Mucosa of rectum (tissue), 2 donors: ENCODE results near the gene MAP4K4.

Source experiments
- H3K27ac ChIP-seq, 2 donors: one replicate each; pipeline ENCODE4 v1.7.0; 2013; ENCODE audit warnings: inconsistent platforms in 2 of 2, low read depth in 2 of 2, low read length in 2 of 2
- H3K27me3 ChIP-seq, 2 donors: one replicate each; pipeline ENCODE4 v1.7.0; 2013; ENCODE audit warnings: low read length in 2 of 2; ENCODE audit not compliant: control insufficient read depth in 2 of 2, insufficient read depth in 2 of 2
- H3K36me3 ChIP-seq, 2 donors: one replicate each; pipeline ENCODE4 v1.7.0; 2013; ENCODE audit warnings: low read length in 2 of 2; ENCODE audit not compliant: control insufficient read depth in 2 of 2, insufficient read depth in 2 of 2
- H3K4me1 ChIP-seq, 2 donors: one replicate each; pipeline ENCODE4 v1.7.0; 2013; ENCODE audit warnings: low read length in 2 of 2, mild to moderate bottlenecking in 1 of 2; ENCODE audit not compliant: control insufficient read depth in 2 of 2, insufficient read depth in 2 of 2
- H3K4me3 ChIP-seq, 2 donors: one replicate each; pipeline ENCODE4 v1.7.0; 2013; ENCODE audit warnings: low read length in 2 of 2
- H3K9ac ChIP-seq, 2 donors: one replicate each; pipeline ENCODE4 v1.7.0; 2013; ENCODE audit warnings: low read length in 2 of 2, low read depth in 1 of 2, mild to moderate bottlenecking in 1 of 2
- H3K9me3 ChIP-seq, 2 donors: one replicate each; pipeline ENCODE4 v1.7.0; 2013; ENCODE audit warnings: low read length in 2 of 2; ENCODE audit not compliant: control insufficient read depth in 2 of 2
- donor health status: healthy.
- donor health status: Normal muscosa, but diverticular disease.

The MAP4K4 gene

DNA sequence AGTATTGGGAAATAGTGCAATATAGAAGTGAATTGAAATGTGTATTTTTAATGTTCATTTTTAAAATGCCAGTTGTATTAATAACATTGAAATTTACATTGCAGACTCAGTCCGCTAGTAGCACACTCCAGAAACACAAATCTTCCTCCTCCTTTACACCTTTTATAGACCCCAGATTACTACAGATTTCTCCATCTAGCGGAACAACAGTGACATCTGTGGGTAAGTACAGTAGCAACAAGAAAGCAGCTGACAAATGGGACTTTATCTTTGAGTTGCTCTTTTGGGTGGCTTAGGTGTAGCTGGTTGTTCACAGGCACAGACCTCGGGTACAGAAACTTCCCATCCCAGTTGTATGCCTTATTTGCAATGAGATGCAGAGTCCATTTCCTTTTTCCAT is 176.0 kb downstream of the MAP4K4 start:
- no peaks in the 10 kb centered on the region for H3K27me3 ChIP-seq
- no peaks in the 10 kb centered on the region for H3K4me1 ChIP-seq
- H3K9me3 ChIP-seq: no peaks in the 10 kb centered on the region
- H3K36me3 ChIP-seq: peaks cover 65 to 70% of the 10 kb centered on the region in 2 donors
- H3K9ac ChIP-seq: no peak overlapping the region
- H3K4me3 ChIP-seq: no peak overlapping the region
- H3K27ac ChIP-seq: no peak overlapping the region

DNA sequence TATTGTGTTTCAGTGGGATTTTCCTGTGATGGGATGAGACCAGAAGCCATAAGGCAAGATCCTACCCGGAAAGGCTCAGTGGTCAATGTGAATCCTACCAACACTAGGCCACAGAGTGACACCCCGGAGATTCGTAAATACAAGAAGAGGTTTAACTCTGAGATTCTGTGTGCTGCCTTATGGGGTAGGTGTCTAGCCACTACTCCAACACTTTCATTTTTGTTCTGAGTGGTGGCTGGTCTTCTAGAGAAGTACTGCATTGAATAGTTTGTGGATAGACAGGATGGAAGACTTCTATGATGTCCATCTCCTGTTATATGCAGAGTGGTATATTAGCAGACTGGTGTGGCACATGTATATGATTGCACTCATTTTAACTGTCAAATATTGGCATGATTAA is 176.6 kb downstream of the MAP4K4 start:
- Histone ChIP-seq H3K9ac (no peak overlapping the region), H3K27me3 (no peaks in the 10 kb centered on the region), H3K4me1 (no peaks in the 10 kb centered on the region), H3K4me3 (no peak overlapping the region), H3K9me3 (no peaks in the 10 kb centered on the region), H3K36me3 (peaks cover 64 to 68% of the 10 kb centered on the region in 2 donors), H3K27ac (no peak overlapping the region)

DNA sequence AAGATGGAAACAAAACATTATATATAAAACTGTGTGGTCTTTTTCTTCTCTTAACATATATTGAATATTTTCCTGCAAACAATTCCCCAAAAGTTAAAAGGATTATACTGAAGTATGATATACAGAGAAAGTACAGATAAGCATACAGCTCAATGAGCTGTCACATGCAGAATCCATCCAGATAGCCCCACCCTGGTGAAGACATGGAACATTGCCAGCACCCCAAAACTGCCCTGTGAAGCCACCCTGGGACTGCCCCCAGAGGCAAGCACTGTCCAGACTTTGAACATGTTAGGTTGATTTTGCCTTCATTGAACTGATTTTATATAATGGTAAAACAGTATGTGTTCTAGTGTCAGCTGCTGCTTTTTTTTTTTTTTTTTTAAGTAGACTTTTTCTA is 182.0 kb downstream of the MAP4K4 start:
- Histone ChIP-seq H3K9ac (no peak overlapping the region), H3K36me3 (peaks cover 26 to 29% of the 10 kb centered on the region in 2 donors), H3K27me3 (no peaks in the 10 kb centered on the region), H3K9me3 (no peaks in the 10 kb centered on the region), H3K4me1 (peaks cover 0 to 9% of the 10 kb centered on the region in 2 donors), H3K4me3 (no peak overlapping the region), H3K27ac (no peak overlapping the region)

DNA sequence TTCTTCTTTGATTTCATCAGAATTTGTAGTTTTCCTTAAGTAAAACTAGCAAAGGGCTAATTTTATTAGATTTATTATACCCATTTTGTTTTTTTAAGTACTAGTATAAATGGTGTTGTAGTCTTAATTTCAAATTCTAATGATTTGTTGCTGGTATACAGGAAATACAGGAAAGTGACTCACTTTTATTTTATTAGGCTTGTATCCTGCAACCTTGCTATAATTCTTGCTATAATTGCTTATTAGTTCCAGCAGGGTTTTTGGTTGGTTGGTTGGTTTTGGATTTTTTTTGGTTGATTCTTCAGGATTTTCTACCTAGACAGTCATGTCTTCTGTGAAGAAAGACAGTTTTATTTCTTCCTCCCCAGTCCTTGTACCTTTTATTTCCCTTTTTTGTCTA is 183.6 kb downstream of the MAP4K4 start:
- H3K36me3 ChIP-seq: peaks cover 18 to 20% of the 10 kb centered on the region in 2 donors
- no peak overlapping the region for H3K27ac ChIP-seq
- H3K27me3 ChIP-seq: no peaks in the 10 kb centered on the region
- no peaks in the 10 kb centered on the region for H3K9me3 ChIP-seq
- H3K4me3 ChIP-seq: no peak overlapping the region
- H3K9ac ChIP-seq: no peak overlapping the region
- H3K4me1 ChIP-seq: peaks cover 0 to 11% of the 10 kb centered on the region in 2 donors

DNA sequence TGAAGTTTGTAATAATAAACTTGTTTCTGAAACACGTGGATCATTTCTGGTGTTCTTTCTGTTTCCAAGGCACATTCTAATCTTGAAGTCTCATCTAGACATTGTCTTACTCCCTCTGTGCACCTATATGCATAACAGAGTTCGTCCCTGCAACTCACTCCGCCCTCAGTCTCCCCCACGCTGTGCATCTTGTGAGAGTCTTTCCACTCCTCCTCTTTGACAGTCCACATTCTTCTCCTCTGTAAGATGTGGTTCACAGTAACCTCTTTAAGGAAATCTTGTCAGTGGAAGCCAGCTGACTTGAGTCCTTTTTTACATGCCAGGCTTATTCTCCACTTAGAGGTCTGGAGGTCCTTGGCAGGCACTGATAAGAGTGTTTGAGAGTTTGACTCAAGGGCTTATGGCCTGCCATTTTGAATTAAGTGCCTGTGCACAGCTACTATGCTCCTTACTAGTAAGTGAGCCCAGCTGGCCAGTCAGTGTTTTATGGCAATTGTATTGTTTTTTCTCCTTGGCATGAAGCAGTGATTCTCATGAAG is 185.3 kb downstream of the MAP4K4 start:
- no peak overlapping the region for H3K27ac ChIP-seq
- H3K9ac ChIP-seq: no peak overlapping the region
- H3K4me3 ChIP-seq: no peak overlapping the region
- H3K36me3 ChIP-seq: peaks cover 13 to 17% of the 10 kb centered on the region in 2 donors
- H3K27me3 ChIP-seq: no peaks in the 10 kb centered on the region
- peaks cover 0 to 11% of the 10 kb centered on the region in 2 donors for H3K4me1 ChIP-seq
- H3K9me3 ChIP-seq: no peaks in the 10 kb centered on the region

DNA sequence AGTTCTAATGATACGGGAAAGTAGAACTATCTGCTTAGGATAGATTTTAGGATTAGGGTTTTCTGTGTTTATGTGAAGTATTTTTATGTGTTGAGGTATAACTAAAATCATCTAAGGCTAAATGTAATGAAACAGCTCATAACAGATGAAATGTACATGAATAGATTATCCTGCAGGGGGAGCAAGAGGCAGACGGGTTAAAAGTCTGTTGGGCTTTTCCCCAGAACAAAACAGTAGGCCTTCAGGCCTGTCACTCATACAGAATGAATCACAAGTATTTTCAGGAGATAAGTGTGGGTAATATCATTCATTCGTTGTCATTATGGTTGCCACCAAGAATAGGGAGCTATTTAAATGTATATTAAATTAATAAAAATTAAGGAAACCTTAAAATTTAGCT is 186.4 kb downstream of the MAP4K4 start:
- no peak overlapping the region for H3K9ac ChIP-seq
- H3K4me1 ChIP-seq: peaks cover 0 to 11% of the 10 kb centered on the region in 2 donors
- H3K27ac ChIP-seq: no peak overlapping the region
- no peak overlapping the region for H3K4me3 ChIP-seq
- no peaks in the 10 kb centered on the region for H3K9me3 ChIP-seq
- no peaks in the 10 kb centered on the region for H3K27me3 ChIP-seq
- peaks cover 16% of the 10 kb centered on the region in 2 donors for H3K36me3 ChIP-seq

DNA sequence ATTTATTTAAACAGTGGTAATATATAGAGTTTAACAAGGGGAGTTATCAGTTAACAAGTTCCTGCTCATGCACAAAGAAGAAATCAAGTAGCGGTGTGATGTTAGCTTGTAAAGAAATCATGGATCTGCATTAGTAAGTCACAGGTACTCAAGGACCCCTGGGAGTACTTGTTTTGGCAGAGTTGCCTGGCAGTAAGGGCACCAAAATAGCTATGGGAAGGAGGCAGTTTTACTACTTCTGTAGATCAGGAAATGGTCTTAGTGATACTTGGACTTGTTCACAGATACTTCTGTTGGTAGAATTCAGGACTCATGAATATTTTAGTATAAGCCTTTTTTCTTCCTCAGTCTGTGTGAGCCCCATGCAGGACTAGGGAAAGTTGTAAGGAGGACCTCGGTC is 186.9 kb downstream of the MAP4K4 start:
- peaks cover 0 to 11% of the 10 kb centered on the region in 2 donors for H3K4me1 ChIP-seq
- no peak overlapping the region for H3K27ac ChIP-seq
- no peak overlapping the region for H3K4me3 ChIP-seq
- H3K27me3 ChIP-seq: no peaks in the 10 kb centered on the region
- no peak overlapping the region for H3K9ac ChIP-seq
- H3K36me3 ChIP-seq: peaks cover 20 to 21% of the 10 kb centered on the region in 2 donors
- no peaks in the 10 kb centered on the region for H3K9me3 ChIP-seq

DNA sequence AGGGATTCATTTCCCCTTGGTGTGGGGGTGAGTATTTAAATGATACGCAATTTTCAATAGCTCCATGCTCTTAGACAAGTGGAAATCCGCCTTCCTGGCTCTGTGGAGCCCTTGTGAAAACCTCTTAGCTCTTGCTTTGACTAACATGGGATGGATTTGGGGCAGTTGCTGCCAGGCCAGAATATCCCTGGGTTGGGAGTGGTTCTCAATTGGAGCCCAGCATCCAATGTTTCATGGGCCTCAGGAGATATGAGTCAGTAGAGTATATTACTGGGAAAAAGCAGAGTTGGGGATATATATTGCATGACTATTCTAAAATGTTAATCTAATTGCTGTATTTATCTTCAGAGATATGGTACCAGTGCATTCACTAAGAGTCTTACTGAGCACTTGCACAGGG is 189.8 kb downstream of the MAP4K4 start:
- H3K9me3 ChIP-seq: no peaks in the 10 kb centered on the region
- peaks cover 0 to 11% of the 10 kb centered on the region in 2 donors for H3K4me1 ChIP-seq
- peaks cover 28 to 31% of the 10 kb centered on the region in 2 donors for H3K36me3 ChIP-seq
- no peaks in the 10 kb centered on the region for H3K27me3 ChIP-seq
- H3K4me3 ChIP-seq: no peak overlapping the region
- H3K9ac ChIP-seq: no peak overlapping the region
- no peak overlapping the region for H3K27ac ChIP-seq

DNA sequence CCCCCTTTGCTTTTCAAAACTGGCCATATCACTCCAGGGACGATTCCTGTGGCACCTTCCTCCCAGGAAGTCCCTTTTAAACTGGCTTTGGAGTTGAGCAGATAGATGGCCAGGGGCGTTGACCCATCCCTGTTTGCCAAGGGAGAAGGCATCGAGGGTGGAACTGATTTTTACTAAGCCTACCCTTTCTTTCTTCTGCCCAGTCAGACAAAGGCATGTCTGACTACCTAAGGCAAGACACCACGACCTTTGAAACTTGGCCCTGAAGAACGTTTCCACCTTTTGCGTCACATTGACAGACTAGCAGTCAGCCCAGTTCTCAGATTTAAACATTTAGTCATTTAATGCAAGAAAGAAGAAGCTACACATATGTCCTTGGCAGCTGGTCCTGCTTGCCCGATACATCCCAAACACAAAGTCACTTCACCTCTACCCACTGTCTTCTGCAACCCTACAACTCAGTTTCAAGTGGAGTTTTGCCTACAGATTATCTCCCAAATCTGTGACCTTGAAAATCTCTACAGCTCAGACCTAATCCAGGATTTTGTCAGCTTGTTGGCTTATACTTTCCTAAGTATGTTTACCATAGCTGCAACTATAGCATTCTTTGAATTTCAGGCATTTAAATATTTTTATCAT is 192.1 kb downstream of the MAP4K4 start:
- H3K27me3 ChIP-seq: no peaks in the 10 kb centered on the region
- no peak overlapping the region for H3K27ac ChIP-seq
- H3K36me3 ChIP-seq: peaks cover 29 to 35% of the 10 kb centered on the region in 2 donors
- H3K9me3 ChIP-seq: no peaks in the 10 kb centered on the region
- H3K9ac ChIP-seq: no peak overlapping the region
- peaks cover 0 to 1% of the 10 kb centered on the region in 2 donors for H3K4me1 ChIP-seq
- H3K4me3 ChIP-seq: no peak overlapping the region

DNA sequence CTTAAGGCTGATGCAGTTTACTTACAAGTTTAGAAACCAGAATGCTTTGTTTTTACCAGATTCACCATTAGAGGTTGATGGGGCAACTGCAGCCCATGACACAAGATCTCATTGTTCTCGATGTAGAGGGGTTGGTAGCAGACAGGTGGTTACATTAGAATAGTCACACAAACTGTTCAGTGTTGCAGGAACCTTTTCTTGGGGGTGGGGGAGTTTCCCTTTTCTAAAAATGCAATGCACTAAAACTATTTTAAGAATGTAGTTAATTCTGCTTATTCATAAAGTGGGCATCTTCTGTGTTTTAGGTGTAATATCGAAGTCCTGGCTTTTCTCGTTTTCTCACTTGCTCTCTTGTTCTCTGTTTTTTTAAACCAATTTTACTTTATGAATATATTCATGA is 194.9 kb downstream of the MAP4K4 start:
- Histone ChIP-seq H3K4me1 (no peaks in the 10 kb centered on the region), H3K4me3 (no peak overlapping the region), H3K9me3 (no peaks in the 10 kb centered on the region), H3K27ac (no peak overlapping the region), H3K9ac (no peak overlapping the region), H3K36me3 (peaks cover 29 to 31% of the 10 kb centered on the region in 2 donors), H3K27me3 (no peaks in the 10 kb centered on the region)
